HTR-8/SVneo (cell line): Measurements from ENCODE around the gene ARL17B.
"Not testable (repeated sequence)": the region's sequence is repeated elsewhere in the genome, so short reads cannot be mapped to it uniquely, and the experiment has no call there.

ENCODE experiments used
- DNase-seq: peaks from one replicate; pipeline ENCODE4 v3.0.0; 2011; ENCODE audit warnings: low spot score, mixed read lengths; ENCODE audit not compliant: insufficient read length
- FAIRE-seq: peaks from 2 replicates; lab custom pipeline; 2011; peaks lifted over from hg19 to GRCh38; lab: Jason Lieb, UNC

Gene ARL17B

GRCh38 chr17:46291618-46292017, 69.9 kb downstream of the ARL17B start:
- not testable (repeated sequence) for DNase-seq, FAIRE-seq

- DNase-seq, FAIRE-seq: not testable (repeated sequence)
Observed at GRCh38 chr17:46290906-46291546, 70.5 kb downstream of the ARL17B start.

GRCh38 chr17:46287587-46287986, 74.0 kb downstream of the ARL17B start:
- not testable (repeated sequence) for DNase-seq, FAIRE-seq

GRCh38 chr17:46286764-46287221, 74.8 kb downstream of the ARL17B start:
- peak; percentile 44 for DNase-seq
- FAIRE-seq = not testable (repeated sequence)

GRCh38 chr17:46285500-46285899, 76.1 kb downstream of the ARL17B start:
- not testable (repeated sequence) for DNase-seq, FAIRE-seq

- not testable (repeated sequence) for DNase-seq, FAIRE-seq
Observed at GRCh38 chr17:46284467-46284866, 77.1 kb downstream of the ARL17B start.

- not testable (repeated sequence) for FAIRE-seq, DNase-seq
Observed at GRCh38 chr17:46282635-46283034, 78.9 kb downstream of the ARL17B start.

- FAIRE-seq, DNase-seq: not testable (repeated sequence)
Observed at GRCh38 chr17:46281336-46281735, 80.2 kb downstream of the ARL17B start.

- not testable (repeated sequence) for FAIRE-seq, DNase-seq
Observed at GRCh38 chr17:46276728-46277479, 84.7 kb downstream of the ARL17B start.

- DNase-seq (no peak), FAIRE-seq (no peak)
Observed at GRCh38 chr17:46274238-46274637, 87.3 kb downstream of the ARL17B start.

- FAIRE-seq (no peak), DNase-seq (no peak)
Observed at GRCh38 chr17:46273541-46274236, 87.9 kb downstream of the ARL17B start.

GRCh38 chr17:46270032-46270431, 91.5 kb downstream of the ARL17B start:
- FAIRE-seq (no peak), DNase-seq (no peak)

- no peak for FAIRE-seq
Observed at GRCh38 chr17:46266656-46267544, 94.7 kb downstream of the ARL17B start.

GRCh38 chr17:46266063-46266655, 95.4 kb downstream of the ARL17B start:
- not testable (repeated sequence) for FAIRE-seq, DNase-seq

More at GRCh38 chr17:46266656-46267544, 94.7 kb downstream of the ARL17B start:
- peak; percentile 87 for DNase-seq

GRCh38 chr17:46264456-46265198, 96.9 kb downstream of the ARL17B start:
- DNase-seq = peak; percentile 79
- FAIRE-seq = no peak

GRCh38 chr17:46262271-46262670, 99.3 kb downstream of the ARL17B start:
- no peak for DNase-seq
- FAIRE-seq = no peak

- FAIRE-seq = peak; percentile 83
- DNase-seq = not testable (repeated sequence)
Observed at GRCh38 chr17:46259845-46260661, 101.5 kb downstream of the ARL17B start.

- FAIRE-seq, DNase-seq: not testable (repeated sequence)
Observed at GRCh38 chr17:46256369-46256768, 105.2 kb downstream of the ARL17B start.
